Esophagus muscularis mucosa (tissue), 3 donors: Measurements from ENCODE around the gene ABHD6.
A peak's percentile ranks its signal among the peaks of the same experiment; 100 is the strongest.

Experiments used
- CTCF ChIP-seq, 3 experiments: fragments of 200-600 bp in 2 of 3; fragments of 450-650 bp in 1 of 3; sonication (generic) in 2 of 3; IDR thresholded peaks; one replicate each; pipeline ENCODE4 v1.5.1; 2017 to 2019; ENCODE audit warnings: antibody characterized with exemption in 3 of 3, mild to moderate bottlenecking in 2 of 3, moderate library complexity in 1 of 3
- POLR2A ChIP-seq: fragments of 450-650 bp; IDR thresholded peaks from one replicate; pipeline ENCODE4 v1.6.1; 2017; ENCODE audit warnings: antibody characterized with exemption, moderate library complexity, mild to moderate bottlenecking, low read depth

DNA sequence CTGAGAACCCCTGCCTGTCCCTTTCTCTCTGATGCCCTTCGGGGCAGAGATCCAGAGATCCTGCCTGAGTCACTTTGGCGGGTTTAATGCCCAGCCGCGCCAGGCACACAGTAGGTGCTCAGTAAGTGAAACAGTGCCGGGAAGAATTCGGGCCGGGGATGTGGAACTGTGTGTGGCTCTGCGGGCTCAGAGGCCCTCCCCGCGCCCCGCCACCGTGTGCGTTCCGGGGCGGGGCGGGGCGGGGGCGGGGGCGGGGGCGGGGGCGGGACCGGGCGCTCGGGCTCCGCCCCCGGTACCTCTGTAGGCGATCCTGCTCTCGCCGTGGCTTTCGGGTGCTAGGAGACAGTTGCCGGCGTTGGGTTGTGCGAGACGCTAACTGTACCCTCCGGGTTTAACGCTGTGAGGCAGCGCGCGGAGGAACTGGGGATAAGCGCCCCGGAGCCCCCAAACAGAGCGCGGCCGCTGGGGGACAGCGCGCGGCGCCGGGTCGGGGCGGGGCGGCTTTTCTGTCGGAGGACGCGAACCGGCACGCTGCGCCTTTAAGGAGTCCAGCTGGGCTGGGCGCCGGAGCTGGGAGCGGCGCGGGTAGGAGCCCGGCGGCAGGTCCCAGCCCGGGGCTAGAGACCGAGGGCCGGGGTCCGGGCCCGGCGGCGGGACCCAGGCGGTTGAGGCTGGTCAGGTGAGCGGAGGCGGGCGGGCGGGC, at the start of gene ABHD6:
- TF ChIP-seq POLR2A, result no peak
- peak; percentile 11 to 67 (median 50) for TF ChIP-seq CTCF (IDR thresholded peaks at IDR 0.05)
